Measurements from ENCODE around the gene BAG3. TPM values are rescaled to one million over a fixed set of nuclear protein-coding genes. Genes with fewer than 3 reads are reported as not detected.

The BAG3 gene
- total and polyA plus RNA-seq, 2 of the 8 experiments (the other 6 are each of a cell fraction or from before 2014, with no cell fraction given), result 3.5 to 13.3 TPM

DNA sequence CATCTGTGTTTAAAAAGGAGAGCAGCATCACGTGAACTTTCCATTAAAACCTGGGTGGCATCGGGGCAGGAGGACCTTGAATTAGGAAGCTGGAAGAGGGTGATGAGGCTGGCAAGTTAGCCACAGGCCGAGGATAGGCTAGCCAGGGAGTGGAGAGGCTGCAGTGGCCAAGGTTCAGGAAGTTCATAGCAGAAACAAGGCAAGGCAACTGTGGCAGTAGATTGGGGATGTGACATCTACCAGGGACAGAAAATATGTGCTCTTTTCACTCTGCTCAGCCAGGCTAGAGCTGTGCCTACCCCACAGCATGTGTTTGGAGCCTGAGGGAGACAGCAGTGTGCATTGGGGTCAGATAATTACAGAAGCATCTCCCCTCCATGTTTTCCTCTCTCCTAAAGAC is 72.4 kb downstream of the BAG3 start (continued):
- TF ChIP-seq, protein P1, sequence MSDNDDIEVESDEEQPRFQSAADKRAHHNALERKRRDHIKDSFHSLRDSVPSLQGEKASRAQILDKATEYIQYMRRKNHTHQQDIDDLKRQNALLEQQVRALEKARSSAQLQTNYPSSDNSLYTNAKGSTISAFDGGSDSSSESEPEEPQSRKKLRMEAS (IDR thresholded peaks at IDR 0.05), result no peak
- TF ChIP-seq BCL11A (IDR thresholded peaks at IDR 0.05; ENCODE audit: low read depth in 2 of 2, low read length in 2 of 2), result no peak
- TF ChIP-seq EZH2 (IDR thresholded peaks at IDR 0.05; ENCODE audit: low read depth, low read length, severe bottlenecking), result no peak

All from H1 (cell line).